DMS153 (cell line): ENCODE results near the gene ACTN1.
"Not testable (repeated sequence)": the region's sequence is repeated elsewhere in the genome, so short reads cannot be mapped to it uniquely, and the experiment has no call there.

ENCODE experiments used
- DNase-seq: peaks from one replicate; lab custom pipeline; 2025; lab: John Stamatoyannopoulos, UW

The ACTN1 gene

GRCh38 chr14:68986926-68987652 lies 8.0 kb upstream of the ACTN1 start:
- no peak for DNase-seq

- no peak for DNase-seq
Measured at GRCh38 chr14:68986225-68986624, 7.1 kb upstream of the ACTN1 start.

GRCh38 chr14:68984686-68985085 lies 5.6 kb upstream of the ACTN1 start:
- no peak for DNase-seq

- no peak for DNase-seq
Measured at GRCh38 chr14:68983191-68983590, 4.1 kb upstream of the ACTN1 start.

GRCh38 chr14:68982581-68982980 lies 3.5 kb upstream of the ACTN1 start:
- no peak for DNase-seq

GRCh38 chr14:68981539-68981976 lies 2.5 kb upstream of the ACTN1 start:
- DNase-seq, result no peak

GRCh38 chr14:68981139-68981538 lies 2.0 kb upstream of the ACTN1 start:
- no peak for DNase-seq

GRCh38 chr14:68979722-68980451 lies 785 bp upstream of the ACTN1 start:
- DNase-seq, result no peak

- DNase-seq, result no peak
Measured at GRCh38 chr14:68978172-68978911, 760 bp downstream of the ACTN1 start.

GRCh38 chr14:68977718-68978171 lies 1.4 kb downstream of the ACTN1 start:
- DNase-seq, result peak; percentile 28

- DNase-seq, result no peak
Measured at GRCh38 chr14:68977180-68977717, 1.9 kb downstream of the ACTN1 start.

- DNase-seq, result no peak
Measured at GRCh38 chr14:68976160-68977067, 2.7 kb downstream of the ACTN1 start.

- no peak for DNase-seq
Measured at GRCh38 chr14:68975667-68976066, 3.4 kb downstream of the ACTN1 start.

GRCh38 chr14:68974759-68975347 lies 4.2 kb downstream of the ACTN1 start:
- DNase-seq, result no peak

GRCh38 chr14:68973639-68974038 lies 5.5 kb downstream of the ACTN1 start:
- DNase-seq, result no peak

- DNase-seq, result not testable (repeated sequence)
Measured at GRCh38 chr14:68973219-68973565, 5.9 kb downstream of the ACTN1 start.

GRCh38 chr14:68972507-68973218 lies 6.4 kb downstream of the ACTN1 start:
- DNase-seq, result no peak

- no peak for DNase-seq
Measured at GRCh38 chr14:68971411-68972035, 7.6 kb downstream of the ACTN1 start.

- DNase-seq, result no peak
Measured at GRCh38 chr14:68970736-68971135, 8.4 kb downstream of the ACTN1 start.

- peak; percentile 16 for DNase-seq
Measured at GRCh38 chr14:68970038-68970612, 9.0 kb downstream of the ACTN1 start.
